ENCODE results near the gene TMEM132D.

Gene TMEM132D

GRCh38 chr12:129825316-129825715, 78.5 kb downstream of the TMEM132D start:
- DNase-seq: peak; percentile 36

GRCh38 chr12:129821964-129822363, 81.9 kb downstream of the TMEM132D start:
- DNase-seq: no peak

DNA sequence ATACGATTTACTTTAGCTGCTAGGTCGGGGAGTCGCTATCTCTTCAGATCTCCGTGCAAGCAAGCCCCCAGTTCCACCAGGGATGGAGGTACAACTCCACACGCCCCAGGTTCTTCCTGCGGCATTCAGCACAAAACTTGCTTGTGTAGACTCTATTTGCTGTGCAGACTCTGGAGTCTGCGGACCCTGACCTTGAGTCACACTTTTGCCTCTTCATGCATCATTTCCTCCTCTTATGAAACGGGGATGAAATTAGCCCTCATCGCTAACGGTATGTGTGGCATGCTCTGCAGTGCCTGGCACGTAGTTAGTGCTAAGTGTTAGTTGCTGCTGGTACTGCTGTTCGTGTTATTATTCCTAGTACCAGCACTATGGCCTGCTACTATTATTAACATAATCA, 84.4 kb downstream of the TMEM132D start:
- DNase-seq: no peak

DNA sequence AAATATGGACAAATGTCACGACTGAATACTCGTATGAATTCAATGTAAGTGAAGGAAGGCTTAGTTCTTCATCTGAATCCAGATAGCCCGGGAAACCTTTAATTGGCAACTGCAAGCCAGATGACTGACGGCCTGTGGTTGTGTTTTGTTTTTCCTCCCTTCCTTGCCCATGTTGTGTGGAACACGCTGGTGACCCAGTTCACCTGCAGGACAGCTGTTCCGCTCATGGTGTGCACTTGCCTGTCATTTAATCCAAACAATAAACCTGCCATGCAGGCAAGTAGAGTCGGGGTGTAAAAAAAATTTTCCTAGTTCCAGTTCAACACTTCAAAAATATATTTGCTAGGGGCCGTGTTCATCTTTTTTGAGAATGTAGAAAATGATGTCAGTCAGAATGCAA, 88.0 kb downstream of the TMEM132D start:
- DNase-seq: no peak

DNA sequence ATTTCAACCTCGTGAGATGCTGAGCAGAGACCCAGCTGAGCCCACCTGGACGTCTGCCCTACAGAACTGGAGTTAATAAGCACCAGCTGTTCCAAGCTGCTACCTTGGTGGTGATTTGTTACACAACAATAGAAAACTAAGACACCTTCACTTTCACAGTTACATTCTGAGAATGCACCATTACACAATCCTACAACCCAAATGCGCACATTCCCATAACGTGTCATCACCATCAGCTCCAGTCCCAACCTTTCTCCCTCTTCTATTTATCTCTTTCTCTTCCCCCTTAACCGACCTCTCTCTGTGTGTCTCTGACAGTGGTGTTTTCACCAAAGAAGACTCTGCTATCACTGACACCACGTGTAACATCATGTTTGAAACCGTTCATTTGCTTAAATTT, 91.9 kb downstream of the TMEM132D start:
- DNase-seq: no peak

- DNase-seq: no peak
Measured at GRCh38 chr12:129807136-129807535, 96.7 kb downstream of the TMEM132D start.

DNA sequence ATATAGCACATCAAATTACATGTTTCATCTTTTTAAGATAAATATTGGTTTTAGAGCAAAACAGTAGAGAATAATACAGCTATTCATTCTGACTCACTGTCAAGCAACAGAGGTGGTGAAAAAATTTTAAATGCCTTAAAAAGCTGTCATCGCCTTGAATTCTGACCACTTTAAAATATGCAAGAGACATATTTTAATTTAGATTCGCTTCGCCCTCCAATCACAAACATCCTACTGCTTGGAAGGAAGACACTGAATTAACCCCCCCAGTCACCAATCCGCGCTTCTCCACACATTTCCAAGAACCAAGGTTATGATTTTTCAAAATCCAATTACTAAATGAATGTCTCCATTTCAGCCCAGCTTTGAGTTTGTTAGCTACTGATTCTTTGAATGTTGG, 112.4 kb downstream of the TMEM132D start:
- DNase-seq: no peak

DNA sequence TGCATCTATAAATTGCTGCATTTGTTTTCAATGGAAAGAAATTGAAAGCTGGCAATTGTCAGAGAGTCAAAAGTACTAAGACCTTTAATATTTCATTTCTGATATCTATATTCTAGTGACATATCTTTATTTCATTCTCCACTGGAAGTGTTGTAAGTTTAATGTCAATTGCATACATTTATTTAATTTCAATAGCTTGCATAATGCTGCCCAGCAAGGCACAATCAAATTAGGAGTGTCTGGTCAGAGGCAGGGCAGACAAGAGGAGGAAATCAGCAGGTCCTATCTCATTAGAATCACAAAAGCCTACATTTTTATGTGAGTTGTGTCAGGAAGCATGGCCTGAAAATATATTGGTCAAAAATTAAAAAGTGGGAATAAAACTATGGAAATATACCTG, 112.9 kb downstream of the TMEM132D start:
- DNase-seq: no peak

DNA sequence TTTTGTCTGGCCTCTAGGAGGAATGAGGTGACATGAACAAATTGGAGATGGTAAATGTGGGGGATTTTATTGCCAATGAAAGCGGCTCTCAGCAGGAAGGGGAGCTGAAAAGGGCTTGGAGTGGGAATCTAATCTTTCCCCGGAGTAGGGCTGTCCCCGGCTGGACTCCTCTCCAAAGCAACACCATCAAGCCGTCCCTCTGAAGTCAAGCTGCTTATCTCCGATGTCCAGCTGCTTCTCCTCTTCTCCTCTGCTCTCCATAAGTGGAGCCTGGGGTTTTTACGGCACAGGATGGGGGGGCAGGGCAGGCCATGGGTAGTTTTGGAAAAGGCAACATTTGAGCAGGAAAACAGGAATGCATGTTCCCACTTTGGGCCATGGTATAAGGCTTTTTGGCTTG, 113.5 kb downstream of the TMEM132D start:
- DNase-seq: no peak

DNA sequence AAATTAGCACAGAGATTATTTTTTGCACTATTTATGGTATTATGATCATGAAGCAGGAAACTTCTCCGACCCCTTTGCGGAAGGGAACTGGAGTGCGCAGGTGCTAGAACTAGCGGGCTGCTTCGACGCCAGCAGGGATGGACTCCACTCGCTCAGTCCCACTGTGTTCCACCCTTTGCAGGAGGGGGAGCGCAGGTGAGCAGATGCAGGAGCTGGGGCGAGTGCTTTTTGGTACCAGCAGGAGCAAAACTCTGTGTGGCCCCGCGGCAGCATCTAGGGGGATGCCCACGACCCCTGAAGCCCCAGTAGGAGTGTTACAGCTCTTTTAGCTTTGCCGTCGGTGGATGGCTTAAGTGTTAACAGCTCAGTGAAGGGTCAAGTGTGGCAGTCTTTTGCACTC, 113.9 kb downstream of the TMEM132D start:
- no peak for DNase-seq

DNA sequence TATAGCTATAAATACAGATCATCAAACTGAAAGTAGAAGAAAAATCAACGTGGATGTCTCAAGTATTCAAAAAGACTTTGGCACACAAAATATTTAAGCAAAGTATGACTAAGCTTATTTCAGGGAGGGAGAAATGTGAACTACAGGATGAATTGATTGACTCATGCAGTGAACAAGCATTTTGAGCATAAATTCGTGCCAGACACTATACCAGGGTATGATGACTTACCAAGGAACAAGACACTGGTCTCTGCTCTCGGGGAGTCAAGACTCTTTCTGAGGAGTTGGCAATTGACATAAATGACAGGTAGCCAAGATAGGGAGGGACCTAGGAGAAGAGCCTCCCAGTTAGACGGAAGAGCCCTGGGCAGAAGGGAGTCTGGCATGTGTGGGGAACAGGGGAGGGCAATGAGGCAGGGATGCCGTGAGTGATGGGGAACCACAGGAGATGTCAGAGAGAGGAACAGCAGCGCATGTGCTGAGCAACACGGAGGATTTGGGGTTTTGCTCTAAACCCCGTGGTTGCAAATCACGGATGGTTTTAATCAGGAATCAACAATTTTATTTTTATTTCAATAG, 115.2 kb downstream of the TMEM132D start:
- DNase-seq: no peak

DNA sequence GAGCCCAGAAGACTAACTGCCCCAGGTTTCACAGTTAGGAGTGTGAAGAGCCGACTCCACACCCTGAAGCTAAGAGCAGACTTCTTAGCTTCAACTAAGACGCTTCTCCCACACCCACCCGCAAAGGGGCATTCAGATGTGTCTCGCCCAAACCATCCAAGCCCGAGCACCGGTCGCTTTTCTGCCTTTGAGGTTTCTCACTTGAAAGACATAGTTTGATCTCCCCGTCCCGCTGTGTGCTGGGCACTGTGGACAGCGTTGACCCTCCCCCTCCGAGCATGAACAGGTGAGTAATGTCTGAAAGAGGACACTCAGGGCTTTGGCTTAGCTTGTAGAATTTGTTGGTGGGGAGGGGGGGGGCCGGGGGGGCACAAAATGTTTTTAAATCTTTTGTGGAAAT, 123.8 kb downstream of the TMEM132D start:
- DNase-seq: no peak

DNA sequence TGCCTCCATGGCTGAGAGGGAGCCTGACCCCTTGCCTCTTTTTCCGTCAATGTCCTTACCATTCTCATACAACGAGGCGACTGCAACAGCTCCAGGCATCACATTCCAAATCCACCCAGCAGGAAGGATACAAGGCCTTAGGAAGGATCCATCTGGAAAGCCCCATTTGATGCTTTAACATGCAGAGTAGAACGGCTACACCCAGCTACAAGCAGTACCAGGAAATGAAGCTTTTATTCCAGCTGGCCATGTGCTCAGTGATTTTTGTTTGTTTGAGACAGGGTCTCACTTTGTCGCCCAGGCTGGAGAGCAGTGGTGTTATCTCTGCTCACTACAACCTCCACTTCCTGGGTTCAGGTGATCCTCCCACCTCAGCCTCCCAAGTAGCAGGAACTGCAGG, 124.8 kb downstream of the TMEM132D start:
- no peak for DNase-seq

DNA sequence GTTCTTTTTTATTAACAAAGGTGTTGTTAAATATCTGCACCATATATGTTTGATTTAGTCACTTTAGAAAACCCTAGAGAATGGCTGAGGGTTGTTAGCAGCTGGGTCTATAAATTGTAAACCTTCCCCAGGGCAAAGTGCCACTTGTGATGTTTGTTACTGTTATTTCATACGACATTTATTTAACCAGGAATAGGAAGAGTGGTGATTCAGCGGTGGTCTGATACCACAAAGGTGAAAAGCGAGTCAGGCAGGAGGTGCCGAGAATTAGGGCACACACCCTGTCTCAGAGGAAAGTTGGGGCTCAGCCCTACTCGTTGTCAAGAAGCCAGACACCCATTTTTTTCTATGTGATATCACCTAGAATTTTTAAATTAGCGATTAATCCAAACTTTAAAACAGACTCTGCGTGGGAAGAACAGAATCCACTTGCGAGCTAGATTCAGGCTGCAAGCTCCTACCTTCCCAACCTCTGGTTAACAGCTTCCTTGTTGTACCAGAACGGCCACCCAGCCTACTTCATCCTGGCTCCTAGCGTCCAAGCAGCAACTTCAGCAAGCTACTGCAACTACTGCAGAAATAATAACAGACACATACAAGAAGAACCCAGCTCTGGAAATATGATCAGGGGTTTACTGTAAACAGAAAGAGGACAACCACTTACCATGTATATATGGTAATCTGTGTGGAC, 126.7 kb downstream of the TMEM132D start:
- peak; percentile 28 for DNase-seq

GRCh38 chr12:129772501-129773493, 131.0 kb downstream of the TMEM132D start:
- DNase-seq: no peak

DNA sequence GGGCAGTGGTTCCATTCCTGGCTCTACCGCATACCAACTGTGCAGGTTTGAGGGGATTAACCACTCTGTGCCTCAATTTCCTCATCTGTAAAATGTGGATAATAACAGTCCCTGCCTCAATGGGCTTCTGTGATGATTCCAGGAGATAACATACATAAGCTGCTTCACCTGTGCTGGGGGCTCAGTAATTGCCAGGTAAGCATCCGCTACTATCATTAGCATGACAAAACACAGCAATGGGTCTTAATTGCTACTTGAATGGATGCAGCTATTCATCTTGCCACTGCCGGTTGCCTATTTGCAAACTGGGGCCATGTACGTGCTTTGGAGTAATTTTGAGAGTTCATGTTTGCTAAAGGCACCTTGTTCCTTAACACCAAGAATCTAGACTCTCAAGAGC, 132.6 kb downstream of the TMEM132D start:
- DNase-seq: no peak

DNA sequence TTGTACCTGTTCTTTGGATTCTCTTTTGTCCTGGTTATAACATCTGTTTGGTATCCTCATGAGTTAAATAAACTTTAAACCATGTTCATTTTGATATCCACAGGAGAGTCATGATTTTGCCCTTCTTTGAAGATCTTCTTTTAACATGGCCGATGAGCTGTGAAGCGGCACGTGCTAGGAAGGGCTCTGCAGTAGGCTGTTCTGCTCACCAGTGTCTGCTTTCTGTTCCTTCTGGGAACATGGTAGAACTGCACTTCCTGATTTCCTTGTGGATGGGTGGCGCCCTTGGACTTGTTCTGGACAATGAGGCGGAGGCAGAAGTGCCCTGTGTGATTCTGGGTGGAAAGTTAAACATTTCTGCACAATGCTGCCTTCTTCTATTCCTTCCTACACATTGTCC, 138.1 kb downstream of the TMEM132D start:
- no peak for DNase-seq

GRCh38 chr12:129762436-129762835, 141.4 kb downstream of the TMEM132D start:
- DNase-seq: peak; percentile 16

GRCh38 chr12:129753586-129753985, 150.2 kb downstream of the TMEM132D start:
- no peak for DNase-seq

GRCh38 chr12:129750421-129750820, 153.4 kb downstream of the TMEM132D start:
- DNase-seq: no peak

DNA sequence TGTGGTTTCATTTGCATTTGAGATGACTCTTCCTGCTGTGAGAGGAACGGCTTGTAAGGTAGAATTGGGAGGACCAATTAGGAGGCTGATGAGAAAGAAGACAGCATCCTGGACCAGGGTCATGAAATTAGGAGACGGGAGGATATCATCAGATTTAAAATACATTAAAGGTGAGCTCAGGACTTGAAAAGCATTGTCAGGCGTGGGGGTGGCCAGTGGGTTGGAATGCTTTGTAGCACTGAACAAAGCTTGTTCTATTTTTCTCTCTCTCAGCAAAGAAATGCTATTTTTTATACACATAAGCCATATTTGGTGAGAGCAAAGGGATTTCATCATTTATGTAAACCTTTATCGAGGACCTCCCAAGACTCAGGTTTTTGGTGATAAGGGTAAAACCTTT, 157.5 kb downstream of the TMEM132D start:
- DNase-seq: no peak

DNA sequence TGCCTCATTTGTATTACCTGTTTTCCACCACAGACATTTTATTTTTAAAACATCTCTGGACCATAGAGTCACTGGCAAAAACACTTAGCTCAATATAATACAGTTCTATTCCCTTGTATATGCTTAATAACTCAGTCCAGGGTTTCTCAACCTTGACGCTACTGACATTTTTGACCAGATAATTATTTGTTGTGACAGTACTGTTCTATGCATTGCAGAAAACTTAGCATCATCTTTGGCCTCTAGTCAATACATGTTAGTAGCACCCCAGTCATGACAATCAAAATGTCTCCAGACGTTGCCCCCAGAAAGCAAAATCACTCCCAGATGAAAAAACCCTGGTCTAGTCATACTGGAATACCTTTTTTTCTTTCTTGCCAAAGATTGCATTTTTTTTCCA, 174.7 kb downstream of the TMEM132D start:
- DNase-seq: no peak

GRCh38 chr12:129727100-129727499, 176.7 kb downstream of the TMEM132D start:
- no peak for DNase-seq

- DNase-seq: no peak
Measured at GRCh38 chr12:129723260-129723659, 180.6 kb downstream of the TMEM132D start.
